GM23338 (cell line): ENCODE measurements around the gene GJB5.

Experiments used
- CREB1 ChIP-seq: fragments of 250-450 bp; sonication (Bioruptor Pico); IDR thresholded peaks from 2 replicates; pipeline ENCODE4 v1.5.0; 2020; ENCODE audit warnings: low read depth, mild to moderate bottlenecking, moderate library complexity
- EZH2phosphoT487 ChIP-seq: fragments of 200-600 bp; sonication (generic); IDR thresholded peaks from one replicate; pipeline ENCODE4 v1.8.1; 2018; ENCODE audit warnings: antibody characterized with exemption; ENCODE audit not compliant: unreplicated experiment
- JUNB ChIP-seq: IDR thresholded peaks from one replicate; pipeline ENCODE4 v1.6.1; 2016; ENCODE audit warnings: antibody characterized with exemption; ENCODE audit not compliant: unreplicated experiment
- POLR2AphosphoS5 ChIP-seq: IDR thresholded peaks from 2 replicates; pipeline ENCODE4 v1.6.1; 2016; ENCODE audit warnings: antibody characterized with exemption, low read depth
- TF ChIP-seq, protein P1 (sequence below), 2 experiments: fragments of 200-600 bp in 1 of 2; sonication (generic) in 1 of 2; conservative IDR thresholded peaks; 2 replicates each; pipeline versions ENCODE4 v1.5.1 to v1.6.1; 2016 to 2017; ENCODE audit warnings: antibody characterized with exemption in 2 of 2, low read depth in 2 of 2, mild to moderate bottlenecking in 2 of 2, moderate library complexity in 1 of 2
- TF ChIP-seq, protein P2 (sequence below): IDR thresholded peaks from one replicate; pipeline ENCODE4 v1.6.1; 2018; ENCODE audit warnings: antibody characterized with exemption; ENCODE audit not compliant: unreplicated experiment

- TF ChIP-seq, protein P1, sequence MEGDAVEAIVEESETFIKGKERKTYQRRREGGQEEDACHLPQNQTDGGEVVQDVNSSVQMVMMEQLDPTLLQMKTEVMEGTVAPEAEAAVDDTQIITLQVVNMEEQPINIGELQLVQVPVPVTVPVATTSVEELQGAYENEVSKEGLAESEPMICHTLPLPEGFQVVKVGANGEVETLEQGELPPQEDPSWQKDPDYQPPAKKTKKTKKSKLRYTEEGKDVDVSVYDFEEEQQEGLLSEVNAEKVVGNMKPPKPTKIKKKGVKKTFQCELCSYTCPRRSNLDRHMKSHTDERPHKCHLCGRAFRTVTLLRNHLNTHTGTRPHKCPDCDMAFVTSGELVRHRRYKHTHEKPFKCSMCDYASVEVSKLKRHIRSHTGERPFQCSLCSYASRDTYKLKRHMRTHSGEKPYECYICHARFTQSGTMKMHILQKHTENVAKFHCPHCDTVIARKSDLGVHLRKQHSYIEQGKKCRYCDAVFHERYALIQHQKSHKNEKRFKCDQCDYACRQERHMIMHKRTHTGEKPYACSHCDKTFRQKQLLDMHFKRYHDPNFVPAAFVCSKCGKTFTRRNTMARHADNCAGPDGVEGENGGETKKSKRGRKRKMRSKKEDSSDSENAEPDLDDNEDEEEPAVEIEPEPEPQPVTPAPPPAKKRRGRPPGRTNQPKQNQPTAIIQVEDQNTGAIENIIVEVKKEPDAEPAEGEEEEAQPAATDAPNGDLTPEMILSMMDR (conservative IDR thresholded peaks at IDR 0.05; ENCODE audit: low read depth in 2 of 2) = no peak
- TF ChIP-seq CREB1 (CRISPR knock-in tag) = no peak
- TF ChIP-seq EZH2phosphoT487 = no peak
- TF ChIP-seq POLR2AphosphoS5 = no peak
- TF ChIP-seq, protein P2, sequence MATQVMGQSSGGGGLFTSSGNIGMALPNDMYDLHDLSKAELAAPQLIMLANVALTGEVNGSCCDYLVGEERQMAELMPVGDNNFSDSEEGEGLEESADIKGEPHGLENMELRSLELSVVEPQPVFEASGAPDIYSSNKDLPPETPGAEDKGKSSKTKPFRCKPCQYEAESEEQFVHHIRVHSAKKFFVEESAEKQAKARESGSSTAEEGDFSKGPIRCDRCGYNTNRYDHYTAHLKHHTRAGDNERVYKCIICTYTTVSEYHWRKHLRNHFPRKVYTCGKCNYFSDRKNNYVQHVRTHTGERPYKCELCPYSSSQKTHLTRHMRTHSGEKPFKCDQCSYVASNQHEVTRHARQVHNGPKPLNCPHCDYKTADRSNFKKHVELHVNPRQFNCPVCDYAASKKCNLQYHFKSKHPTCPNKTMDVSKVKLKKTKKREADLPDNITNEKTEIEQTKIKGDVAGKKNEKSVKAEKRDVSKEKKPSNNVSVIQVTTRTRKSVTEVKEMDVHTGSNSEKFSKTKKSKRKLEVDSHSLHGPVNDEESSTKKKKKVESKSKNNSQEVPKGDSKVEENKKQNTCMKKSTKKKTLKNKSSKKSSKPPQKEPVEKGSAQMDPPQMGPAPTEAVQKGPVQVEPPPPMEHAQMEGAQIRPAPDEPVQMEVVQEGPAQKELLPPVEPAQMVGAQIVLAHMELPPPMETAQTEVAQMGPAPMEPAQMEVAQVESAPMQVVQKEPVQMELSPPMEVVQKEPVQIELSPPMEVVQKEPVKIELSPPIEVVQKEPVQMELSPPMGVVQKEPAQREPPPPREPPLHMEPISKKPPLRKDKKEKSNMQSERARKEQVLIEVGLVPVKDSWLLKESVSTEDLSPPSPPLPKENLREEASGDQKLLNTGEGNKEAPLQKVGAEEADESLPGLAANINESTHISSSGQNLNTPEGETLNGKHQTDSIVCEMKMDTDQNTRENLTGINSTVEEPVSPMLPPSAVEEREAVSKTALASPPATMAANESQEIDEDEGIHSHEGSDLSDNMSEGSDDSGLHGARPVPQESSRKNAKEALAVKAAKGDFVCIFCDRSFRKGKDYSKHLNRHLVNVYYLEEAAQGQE = no peak
- no peak for TF ChIP-seq JUNB
Observed at GRCh38 chr1:34736692-34737091, 18.2 kb upstream of the GJB5 start.
